Hematopoietic multipotent progenitor cell (in vitro differentiated cells): ENCODE results near the gene PLEKHA6. TPM values are rescaled to one million over a fixed set of nuclear protein-coding genes. Genes with fewer than 3 reads are reported as not detected.
A peak's percentile ranks its signal among the peaks of the same experiment; 100 is the strongest.
"Not testable (repeated sequence)": the region's sequence is repeated elsewhere in the genome, so short reads cannot be mapped to it uniquely, and the experiment has no call there.

Experiments used
- DNase-seq, 3 donors: peaks; one replicate each; pipeline ENCODE4 v3.0.0-alpha.2; 2011 to 2015; ENCODE audit warnings: low read depth in 2 of 3, low spot score in 2 of 3
- total RNA-seq: library from RNA; depleted of rRNA; stranded (reverse); fragments of >200 nt; gene quantifications from one replicate; pipeline ENCODE4 v1.2.3, GENCODE V29; 2012

PLEKHA6 gene
- total RNA-seq, 1 donor = 1.6 TPM

DNA sequence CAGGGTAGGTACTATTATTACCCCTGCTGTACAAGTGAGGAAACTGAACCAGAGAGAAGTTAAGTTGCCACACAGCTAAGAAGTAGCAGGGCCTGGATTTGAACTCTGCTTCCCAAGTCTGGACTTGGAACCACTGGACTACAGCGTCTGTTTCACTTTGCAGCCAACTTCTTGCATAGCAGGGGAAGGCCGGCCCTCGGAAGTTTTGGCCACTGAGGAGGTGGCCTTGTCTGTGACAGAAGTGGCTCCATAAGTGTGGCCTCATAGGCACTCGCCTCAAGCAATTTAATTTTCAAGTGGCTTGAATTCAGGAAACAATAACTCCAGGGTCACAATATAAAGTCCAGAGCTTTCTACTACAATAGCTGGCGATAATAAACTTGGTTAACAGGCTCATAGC is 41.4 kb downstream of the PLEKHA6 start:
- DNase-seq = no peak

DNA sequence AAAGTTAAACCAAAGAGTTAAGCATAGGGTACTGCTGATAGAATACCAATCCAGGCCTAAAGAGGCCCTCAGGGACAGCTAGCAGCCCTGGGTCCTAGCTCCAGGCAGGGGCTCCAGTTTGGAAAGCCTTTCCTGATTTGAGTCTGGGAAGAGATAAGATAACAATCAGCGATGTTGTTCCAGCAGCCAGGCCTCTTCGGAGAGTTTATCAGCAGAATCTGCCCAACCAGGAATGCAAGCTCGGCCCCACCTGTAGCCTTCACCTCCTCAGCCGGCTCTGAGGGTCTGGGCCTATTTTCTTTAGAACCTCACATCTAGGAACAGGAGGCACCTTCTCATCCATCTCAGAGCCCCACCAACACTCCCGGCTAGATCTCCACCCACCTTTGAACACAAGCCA is 42.6 kb downstream of the PLEKHA6 start:
- DNase-seq = no peak

DNA sequence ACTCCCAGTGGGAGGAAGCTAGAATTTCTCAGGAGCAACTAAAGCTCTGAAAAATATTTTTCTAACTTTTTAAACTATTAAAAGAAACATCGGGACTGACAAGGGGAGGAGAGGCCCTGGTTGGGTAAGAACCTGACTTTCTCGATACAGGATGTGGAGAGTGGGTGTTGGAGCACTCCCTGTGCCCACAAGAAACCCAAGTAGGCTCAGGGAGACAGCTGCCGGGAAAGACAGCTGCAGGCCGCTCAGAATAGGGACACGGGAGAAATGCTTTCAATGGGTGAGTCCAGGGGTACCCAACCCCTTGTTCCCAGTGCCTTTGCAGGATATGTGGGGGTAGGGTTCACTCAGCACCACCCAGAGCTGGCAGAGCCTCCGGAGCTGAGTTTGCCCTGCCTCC is 43.6 kb downstream of the PLEKHA6 start:
- DNase-seq = no peak

DNA sequence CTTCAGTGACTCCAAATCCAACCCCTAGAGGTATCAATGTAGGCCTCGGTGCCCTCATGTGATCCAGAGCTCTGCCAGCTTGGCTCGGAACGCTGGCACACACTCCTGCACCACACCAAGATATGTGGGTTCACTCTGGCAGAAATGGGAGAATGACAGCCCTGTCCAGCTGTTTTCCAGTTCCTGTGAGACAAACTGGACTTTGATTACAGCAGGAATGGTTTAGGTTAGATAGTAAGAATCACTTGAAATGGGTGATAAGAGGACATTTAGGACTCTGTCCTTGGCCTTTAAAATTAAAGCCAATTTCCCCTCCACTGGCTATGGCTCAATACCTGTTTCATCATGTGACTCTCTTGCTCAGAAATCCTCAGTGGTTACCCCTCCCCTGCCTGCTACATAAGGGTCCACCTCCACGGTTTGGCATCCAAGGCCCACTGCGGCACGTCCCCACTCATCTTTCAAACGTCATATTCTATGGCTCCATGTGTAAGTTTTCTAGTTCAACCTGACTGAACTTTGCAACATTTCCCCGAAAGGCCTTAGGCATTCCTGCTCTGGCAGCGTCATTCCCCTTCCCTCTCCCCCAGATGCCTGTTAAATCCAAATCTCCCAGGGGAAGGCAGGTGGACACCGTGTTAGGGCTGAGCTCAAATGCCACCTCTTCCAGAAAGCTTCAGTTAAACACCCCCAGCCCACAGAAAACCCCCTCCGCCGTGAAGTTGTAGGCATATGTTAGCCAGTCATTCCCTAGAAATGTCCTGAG is 44.7 kb downstream of the PLEKHA6 start:
- no peak for DNase-seq

DNA sequence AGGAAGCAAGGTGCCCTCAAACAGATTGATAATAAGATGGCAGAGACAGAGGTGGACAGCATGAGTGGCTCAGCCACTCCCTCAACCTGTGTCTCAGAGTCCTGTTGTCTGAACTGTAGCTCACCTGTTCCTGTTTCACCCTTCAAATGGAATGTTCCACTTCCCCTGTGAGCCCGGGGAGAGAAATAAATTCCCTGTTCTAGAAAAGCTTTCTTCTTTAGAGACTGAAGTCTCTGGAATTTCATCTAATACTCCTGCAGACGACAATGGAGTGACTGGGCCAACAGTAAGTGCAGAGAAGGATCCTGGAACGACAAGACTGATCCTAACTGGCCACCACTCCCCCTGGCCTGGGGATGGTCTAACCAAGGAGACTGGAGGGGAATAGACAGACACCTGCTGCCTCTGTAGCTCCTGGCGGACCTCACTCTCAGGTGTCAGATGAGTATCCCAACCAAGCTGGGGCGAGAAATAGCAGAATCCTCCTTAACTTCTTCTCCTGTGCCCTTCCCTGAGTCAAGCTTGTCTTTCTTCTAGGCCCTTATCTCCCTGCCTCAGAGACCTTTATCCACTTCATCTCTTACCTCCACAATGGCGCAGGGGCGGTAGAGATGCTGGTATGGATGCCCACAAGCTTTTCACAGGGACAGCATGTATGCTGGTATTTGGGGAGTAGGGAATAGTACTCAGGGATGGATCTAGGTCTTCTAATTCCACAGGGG is 45.4 kb downstream of the PLEKHA6 start:
- DNase-seq = peak in 1 of 3 donors; percentile 26

DNA sequence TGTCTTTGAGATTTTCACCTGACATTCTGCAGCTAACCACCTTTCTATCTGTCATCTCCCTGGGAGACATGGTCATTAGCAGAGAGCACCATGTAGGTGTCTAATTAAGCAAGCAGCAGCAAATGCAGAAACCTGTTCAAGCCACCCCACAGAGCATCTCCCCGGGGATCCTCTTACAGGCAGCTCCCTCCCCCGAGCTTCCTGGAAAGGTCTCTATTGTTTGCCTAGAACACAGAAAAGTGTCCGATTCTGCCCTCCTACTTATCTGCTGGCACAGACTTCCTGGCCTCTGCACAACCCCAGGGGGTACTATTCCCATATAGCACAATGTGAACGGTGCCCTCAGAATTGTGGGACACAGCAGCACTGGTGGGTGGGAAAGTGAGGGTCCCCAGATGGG is 46.1 kb downstream of the PLEKHA6 start:
- DNase-seq = peak in 1 of 3 donors; percentile 58

DNA sequence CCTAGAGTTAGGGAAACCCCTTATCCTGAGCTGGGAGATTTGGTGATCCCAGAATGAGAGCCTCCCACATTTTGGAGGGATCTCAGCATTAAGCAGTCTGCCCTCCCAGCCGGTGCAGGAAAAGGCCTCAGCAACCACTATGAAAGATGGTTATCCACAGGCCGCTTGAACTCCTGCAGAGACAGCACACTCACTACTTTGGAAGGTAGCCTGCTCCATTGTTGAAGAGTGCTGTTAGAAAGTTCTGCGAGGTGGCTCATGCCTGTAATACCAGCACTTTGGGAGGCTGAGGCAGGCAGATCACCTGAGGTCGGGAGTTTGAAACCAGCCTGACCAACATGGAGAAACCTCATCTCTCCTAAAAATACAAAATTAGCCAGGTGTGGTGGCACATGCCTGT is 48.8 kb downstream of the PLEKHA6 start:
- DNase-seq = not testable (repeated sequence)

DNA sequence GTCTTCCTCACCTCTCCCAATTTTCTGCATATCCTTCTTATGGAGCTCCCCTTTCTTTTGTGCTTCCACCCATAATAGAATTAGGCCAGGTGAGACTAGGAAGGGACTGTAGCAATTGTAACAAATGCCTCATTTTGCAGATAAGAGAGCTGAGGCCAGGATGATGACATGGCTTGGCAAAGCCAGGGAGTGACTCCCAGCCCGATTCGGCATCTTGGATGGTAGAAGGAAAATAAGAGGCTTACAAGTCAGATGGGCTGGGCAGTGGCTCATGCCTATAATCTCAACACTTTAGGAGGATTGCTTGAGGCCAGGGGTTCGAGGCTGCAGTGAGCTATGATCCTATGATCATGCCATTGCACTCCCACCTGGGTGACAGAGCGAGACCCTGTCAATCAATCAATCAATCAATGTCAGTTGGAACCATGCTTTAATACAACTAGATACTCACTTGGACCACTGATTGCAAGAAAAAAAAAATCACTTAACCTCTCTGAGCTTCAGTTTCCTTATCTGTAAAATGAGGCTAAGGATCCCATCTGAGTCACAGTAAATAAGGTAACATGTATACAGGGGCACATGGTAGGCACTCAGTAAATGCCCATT is 51.6 kb downstream of the PLEKHA6 start:
- no peak for DNase-seq

DNA sequence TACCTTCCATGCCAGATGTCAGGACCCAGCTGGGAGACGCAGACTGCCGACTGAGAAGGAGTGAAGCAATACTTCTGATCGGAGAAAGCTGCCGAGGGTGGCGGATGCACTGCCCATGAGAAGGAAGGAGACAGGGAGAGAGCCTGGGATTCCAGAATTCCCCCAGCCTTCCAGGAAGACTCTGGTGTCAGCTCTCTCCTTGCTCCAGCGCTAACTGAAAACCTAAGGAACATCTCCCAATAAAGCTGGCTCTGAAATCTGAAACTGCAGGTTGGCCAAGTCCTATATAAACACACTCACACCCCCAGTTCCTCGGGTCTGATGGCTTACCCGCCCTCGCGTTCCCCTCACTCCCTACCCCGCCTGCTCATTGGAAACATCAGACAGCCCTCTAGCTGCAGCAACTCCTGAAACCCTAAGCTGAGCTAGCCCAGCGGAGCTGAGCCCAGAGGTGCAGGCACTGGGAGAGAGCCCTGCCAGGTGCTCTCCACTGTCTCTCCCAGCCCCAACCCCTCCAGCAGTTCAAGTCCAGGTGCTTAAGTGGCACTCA is 52.3 kb downstream of the PLEKHA6 start:
- DNase-seq = no peak

DNA sequence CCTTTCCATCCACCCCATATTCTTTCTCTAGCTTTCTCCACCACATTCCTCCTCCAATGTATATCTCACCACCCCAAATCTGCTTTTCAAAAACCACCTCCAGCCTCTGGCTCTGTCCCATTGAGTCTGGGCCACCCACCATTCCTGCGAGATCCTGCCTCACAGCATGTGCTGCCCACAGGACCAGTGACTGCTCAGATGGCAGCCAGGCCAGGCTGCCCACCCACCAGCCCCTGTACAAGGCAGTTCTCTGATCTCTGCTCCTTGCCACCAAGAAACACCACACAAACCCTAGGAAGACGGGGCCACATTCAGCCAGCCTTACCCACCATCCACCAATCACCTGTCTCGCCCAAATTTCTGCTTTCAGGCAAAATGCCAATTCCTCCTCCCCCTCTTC is 53.7 kb downstream of the PLEKHA6 start:
- DNase-seq = no peak

DNA sequence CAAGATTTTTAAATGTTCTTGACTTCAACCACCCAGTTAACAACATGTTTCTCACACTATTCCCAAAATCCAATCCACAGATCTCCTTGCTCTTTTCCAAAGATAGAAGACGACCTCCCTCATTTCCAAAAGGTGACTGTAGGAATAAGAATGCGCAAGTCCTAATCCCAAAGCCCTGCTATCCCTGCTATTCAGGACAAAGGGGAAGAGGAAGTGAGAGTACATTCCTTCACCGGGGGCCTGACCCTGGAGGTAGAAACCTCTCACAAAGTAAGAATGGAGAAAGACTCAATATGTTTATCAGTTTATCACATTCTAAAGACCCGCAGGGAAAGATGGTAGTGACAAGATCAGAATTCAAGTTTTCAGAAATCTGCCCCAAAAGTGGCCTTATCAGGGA is 55.7 kb downstream of the PLEKHA6 start:
- DNase-seq = no peak

DNA sequence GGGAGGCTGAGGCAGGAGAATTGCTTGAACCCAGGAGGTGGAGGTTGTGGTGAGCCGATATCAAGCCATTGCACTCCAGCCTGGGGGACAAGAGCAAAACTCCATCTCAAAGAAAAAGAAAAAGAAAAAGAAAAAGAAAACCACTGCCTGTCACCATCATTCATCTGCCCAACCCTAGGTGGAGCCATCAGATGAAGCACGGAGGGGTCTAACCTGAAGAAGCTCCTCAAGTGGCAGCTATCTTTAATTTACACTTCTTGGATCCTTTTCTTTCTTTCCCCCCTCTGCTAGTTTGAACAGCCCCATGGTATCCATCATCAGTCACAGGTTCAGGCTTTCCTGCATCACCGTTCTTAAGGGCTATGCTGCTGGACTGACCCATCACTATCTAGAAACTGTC is 57.0 kb downstream of the PLEKHA6 start:
- DNase-seq = no peak

DNA sequence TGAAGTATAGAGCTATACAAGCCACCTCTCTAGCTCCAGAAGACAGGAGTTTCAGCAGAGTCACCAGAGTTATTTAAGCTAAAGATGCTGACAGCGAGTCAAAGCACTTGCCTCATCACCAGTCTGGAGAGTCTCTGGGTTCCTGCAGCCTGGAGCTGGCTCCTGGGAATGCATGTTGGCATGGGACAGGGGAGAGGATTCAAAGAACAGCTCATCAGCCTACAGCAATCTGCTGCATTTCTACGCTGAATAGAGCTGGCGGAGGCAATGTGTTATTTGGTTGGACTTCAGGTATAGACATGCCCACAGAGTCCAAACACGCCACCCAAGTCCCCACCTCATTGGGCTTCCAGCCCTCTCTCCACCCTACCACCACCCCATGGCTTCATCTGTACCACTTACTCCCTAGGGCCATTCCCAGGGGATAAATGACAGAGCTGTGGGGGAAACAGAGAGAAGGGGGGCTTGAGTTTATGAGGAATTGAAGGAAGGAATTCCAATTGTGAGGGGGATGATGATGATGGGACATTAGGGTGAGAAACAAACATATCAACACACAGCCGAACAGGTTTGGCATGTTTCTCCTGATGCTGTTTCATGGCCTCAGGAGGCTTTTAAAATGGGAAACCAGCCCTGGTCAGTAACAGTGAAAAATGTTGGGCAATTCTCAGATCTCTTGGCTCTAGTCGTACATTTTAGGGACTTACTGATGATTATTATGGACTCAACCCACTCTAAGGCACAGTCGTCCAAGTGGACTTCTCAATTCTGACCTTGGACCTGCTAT is 58.4 kb downstream of the PLEKHA6 start:
- no peak for DNase-seq

DNA sequence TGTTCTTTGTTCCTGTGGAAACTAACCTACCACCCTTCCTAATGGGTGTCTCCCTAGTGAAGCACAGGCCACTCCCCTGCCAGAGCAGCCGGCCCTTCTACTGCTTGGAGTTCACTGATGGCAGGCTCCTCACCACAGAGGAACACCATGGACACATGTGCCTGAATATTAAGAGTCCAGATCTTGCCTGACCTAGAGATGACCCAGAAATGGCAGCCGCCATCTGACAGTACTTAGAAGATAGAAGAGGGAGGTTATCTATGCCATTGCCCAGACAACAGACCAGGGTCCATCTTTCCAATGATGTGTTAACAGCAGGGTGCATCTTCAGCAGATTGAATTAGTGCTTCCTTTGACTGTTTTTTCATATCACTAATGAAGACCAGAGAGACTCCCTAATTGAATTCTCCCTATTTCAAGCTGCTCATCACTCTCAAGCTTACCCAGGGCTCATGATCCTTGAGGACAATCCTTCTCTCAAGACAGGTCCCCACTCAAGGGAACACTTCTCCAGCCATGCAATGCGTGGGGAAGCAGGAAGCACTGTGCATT is 59.8 kb downstream of the PLEKHA6 start:
- DNase-seq = no peak

DNA sequence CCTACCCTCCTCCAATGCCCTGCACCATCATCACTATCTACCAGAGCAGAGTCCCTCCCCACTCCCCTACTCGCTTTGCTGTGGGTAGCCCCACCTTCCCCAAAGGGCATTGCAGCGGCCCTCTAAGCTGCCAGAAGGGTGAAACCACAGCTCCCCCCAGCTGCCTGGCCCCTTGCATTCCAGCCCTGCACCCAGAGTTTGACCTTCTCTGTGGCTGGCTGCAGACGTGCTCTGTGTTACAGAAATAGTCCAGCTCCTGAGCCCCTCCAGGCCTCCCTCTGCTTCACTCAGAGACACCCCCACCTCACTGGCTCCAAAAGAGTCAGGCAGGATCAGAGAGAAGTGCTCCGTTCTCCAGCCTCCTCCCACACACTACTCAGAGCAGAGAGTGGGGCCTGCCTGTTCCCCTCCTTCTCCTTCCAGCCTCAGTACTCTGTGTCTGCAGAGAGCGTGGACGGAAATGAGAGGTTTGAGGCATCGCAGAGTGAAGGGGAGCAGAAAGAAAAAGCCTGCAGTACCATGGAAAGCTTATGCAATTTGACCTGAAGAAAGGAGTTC is 63.2 kb downstream of the PLEKHA6 start:
- DNase-seq = peak in 1 of 3 donors; percentile 41

DNA sequence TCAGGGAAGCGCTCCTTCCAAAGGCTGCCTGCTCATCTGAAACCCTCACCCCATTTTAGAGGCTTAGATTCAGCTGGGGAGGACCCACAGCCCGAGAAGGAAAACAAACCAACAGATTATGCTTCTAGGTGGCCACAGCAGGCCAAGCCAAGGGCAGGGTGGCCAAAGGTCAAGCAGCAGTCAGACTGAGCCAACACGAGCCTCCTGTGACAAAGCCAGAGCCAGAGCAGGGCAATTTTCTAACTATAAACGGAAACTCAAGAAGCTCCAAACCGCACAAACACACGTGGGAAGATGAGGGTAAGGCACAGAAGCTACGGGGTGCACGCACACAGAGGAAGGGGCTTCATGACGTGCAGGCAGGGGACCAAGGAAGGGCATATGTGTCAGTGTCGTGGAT is 64.1 kb downstream of the PLEKHA6 start:
- DNase-seq = no peak

DNA sequence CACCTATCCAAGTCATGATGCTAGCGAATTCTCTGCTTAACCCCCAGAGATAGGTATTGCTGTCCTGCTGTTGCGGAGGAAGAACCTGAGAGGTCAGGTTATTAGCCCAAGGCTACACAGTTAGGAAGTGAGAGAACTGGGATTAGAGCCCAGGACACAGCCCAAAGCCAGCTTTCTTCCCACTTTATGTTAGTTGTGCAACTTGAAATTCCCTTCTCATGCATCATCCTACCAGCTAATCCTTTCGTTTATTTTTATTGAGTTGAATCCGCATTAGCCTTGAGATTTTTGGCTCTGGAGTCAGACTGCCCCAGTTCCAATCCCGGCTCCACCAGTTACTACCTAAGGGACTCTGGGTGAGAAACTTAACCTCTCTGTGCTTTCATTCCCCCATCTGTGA is 65.4 kb downstream of the PLEKHA6 start:
- no peak for DNase-seq

DNA sequence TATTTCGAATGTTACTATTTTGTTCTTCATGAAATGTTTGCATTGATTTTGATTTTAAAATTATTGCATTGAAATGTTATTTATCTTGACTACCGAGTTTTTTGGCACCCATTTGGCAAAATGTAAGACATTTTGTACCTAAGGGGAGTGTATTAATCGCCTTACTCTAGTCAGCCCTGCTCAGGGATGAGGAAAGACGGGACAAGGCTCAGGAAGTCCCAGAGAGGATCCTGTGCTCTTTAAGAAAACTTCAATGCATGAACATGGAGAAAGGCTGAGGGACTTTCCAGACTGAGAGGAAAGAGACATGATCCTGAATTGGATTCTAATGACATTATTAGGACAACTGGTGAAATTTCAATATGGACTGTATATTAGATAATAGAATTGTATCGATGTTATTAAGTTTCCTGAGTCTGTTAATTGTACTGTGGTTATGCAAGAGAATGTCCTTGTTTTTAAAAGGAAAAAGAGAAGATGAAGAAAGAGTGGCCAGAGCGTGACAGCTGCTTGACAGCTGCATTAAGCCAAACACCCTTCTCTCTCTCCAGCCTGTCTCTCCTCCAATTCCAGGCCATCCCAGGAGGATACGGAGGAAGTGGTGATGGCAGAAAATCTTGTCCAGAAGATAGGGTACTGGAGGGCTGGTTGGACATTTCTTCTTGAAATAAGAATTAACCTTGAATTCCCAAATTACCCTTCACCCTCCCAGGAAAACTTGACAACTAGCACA is 66.0 kb downstream of the PLEKHA6 start:
- DNase-seq = no peak

DNA sequence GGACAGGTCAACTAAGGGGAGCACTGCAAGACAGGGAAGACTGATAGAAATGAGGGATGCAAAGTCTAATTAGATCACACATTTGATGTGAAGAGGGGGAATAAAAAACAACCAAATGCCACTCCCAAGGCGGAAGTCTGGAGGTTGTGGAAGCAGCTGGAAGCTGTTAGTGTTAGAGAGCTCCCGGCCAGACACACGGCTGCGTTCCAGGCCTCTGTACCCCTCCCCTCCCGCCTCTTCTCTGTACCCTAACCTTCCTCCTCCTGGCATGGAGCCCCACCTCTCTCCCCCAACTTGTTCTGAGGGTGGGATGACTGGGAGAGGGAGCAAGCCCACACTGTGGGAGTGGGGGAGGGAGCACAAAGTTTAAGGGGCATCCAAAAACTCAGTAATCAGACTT is 67.0 kb downstream of the PLEKHA6 start:
- no peak for DNase-seq

DNA sequence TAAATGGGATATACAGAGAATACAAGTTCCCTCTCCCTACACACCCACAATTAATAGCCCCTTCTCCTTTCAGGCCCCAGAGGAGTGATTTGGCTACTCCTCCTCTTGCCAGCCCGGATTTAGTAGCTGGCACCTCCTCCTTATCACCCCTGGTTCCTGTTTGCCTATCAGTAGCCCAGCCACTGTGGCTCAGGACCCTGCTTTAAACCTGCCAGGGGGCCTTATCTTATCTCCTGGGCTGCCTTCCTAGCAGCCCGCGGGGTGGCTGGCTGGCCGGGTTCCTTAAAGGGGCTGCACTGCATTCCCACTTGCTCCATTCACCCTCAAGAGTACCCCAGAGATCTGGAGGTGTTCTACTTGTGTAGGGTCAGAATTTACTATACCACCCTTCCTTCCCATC is 70.4 kb downstream of the PLEKHA6 start:
- peak in 1 of 3 donors; percentile 52 for DNase-seq
